ENCODE results near the gene PTPRM. TPM values are rescaled to one million over a fixed set of nuclear protein-coding genes. Genes with fewer than 3 reads are reported as not detected.

The PTPRM gene
- polyA plus RNA-seq, 1 of the 3 experiments (the other 2 are of a cell fraction), result 16.0 TPM

DNA sequence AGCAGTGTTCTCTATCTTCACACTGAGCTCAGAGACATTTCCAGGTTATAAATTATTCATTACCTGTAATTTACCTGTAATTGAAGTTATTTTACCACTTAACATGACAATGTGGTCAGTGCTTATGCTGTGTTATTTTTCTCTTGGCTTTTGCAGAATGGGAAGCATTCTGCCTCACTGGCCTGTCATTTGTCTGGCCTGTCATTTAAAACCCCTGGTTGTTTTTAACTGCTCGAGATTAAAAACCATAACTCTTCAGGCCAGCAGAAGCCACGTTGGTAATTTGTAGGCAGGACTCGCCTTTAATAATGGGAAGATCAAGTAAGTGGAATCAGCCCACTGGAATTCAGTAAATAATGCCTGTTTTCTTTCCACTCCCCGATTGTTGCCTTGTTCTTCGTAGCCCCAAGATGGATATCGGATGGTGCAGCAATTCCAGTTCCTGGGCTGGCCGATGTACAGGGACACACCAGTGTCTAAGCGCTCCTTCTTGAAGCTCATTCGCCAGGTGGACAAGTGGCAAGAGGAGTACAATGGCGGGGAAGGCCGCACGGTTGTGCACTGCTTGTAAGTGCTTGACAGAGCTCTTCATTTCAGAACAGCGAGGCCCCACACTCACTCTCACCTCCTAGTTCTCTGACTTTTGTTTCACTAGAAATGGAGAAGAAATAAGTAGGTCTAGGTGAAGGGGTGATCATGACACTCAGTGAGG is 819.7 kb downstream of the PTPRM start:
- WGBS (ENCODE audit: low lambda C conversion rate), result 62% methylated on average over 13 of the region's 13 CpGs

DNA sequence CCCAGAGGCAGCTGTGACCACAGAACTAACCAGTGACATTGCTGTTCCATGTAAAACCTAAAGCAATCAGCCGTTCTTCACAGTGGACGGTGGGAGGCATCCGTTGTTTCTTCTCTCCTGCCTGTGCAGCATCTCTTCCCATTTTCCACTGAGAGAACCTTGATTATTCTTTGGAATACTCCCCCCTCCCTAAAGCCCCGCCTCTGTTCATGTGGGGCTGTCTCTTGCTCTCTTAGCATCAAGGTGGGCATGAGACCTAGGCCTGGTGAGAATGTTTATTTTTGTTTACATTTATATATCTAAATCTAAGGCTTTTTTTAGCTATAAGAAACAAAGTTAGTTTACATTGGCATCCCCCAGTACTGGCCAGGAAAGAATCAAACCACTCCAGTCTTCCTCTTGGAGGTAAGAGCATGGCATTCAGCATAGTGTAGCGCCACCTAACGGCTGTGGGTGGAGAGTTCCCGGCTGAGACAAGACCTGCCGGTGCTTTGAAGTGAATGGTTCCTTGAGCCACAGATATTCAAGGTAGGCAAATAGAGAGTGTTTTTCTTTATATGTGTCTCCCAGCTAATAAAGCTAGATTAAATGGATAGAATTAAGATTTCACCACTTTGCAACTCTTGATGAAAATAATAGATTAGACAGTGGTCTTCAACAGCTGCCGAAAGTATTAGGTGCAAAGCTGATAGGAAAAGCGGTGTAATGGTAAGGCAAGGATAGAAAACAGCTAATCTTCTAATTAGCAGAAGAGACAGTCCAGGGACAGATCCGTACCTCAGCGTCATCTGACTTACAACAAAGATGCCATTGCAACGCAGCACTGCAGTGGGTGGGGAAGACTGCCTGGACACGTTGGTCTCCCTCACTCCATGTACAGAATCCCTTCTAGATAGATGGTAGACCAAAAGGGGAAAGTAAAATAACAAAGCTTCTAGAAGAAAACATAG is 822.5 kb downstream of the PTPRM start:
- H3K9ac ChIP-seq, result no peak overlapping the region
- H2AFZ ChIP-seq (ENCODE audit: low read depth), result no peak overlapping the region
- no peaks in the 10 kb centered on the region for H3F3A ChIP-seq (replicated peaks; ENCODE audit: insufficient read depth)
- no peak overlapping the region for H3K4me2 ChIP-seq
- H3K9me2 ChIP-seq, result no peaks in the 10 kb centered on the region
- POLR2A ChIA-PET, result no interaction called here
- H3K36me3 ChIP-seq (replicated peaks in 1 of 2; ENCODE audit: control insufficient read depth in 1 of 2, insufficient read depth in 2 of 2, low read length in 1 of 2), result no peaks in the 10 kb centered on the region
- no peaks in the 10 kb centered on the region for H3K27me3 ChIP-seq (ENCODE audit: insufficient read depth)
- CTCF ChIA-PET, result interaction anchor here (0.6 to 4.1 kb wide), 41 partner anchors 9 to 1129 kb away, joined by 3 to 27 read pairs (median 4); partner anchors contain the start of gene PTPRM
- H3K27ac ChIP-seq (ENCODE audit: low read depth in 2 of 2, low read length in 1 of 2), result peak overlapping the region in 1 of 2 experiments; percentile 50; a peak in 1 of 4 replicates
- no peaks in the 10 kb centered on the region for H3K9me3 ChIP-seq
- peak; percentile 72 for DNase-seq
- H3K79me2 ChIP-seq (ENCODE audit: insufficient read depth), result no peaks in the 10 kb centered on the region
- WGBS (ENCODE audit: low lambda C conversion rate), result 66% methylated on average over 14 of the region's 14 CpGs
- peak overlapping the region in 1 of 2 experiments; percentile 47; a peak in 1 of 4 replicates for H3K4me3 ChIP-seq (ENCODE audit: low read depth in 2 of 2, low read length in 1 of 2)
- TF ChIP-seq, protein P1, sequence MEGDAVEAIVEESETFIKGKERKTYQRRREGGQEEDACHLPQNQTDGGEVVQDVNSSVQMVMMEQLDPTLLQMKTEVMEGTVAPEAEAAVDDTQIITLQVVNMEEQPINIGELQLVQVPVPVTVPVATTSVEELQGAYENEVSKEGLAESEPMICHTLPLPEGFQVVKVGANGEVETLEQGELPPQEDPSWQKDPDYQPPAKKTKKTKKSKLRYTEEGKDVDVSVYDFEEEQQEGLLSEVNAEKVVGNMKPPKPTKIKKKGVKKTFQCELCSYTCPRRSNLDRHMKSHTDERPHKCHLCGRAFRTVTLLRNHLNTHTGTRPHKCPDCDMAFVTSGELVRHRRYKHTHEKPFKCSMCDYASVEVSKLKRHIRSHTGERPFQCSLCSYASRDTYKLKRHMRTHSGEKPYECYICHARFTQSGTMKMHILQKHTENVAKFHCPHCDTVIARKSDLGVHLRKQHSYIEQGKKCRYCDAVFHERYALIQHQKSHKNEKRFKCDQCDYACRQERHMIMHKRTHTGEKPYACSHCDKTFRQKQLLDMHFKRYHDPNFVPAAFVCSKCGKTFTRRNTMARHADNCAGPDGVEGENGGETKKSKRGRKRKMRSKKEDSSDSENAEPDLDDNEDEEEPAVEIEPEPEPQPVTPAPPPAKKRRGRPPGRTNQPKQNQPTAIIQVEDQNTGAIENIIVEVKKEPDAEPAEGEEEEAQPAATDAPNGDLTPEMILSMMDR (IDR thresholded peaks at IDR 0.05), result peak; percentile 81
- TF ChIP-seq RAD21 (IDR thresholded peaks at IDR 0.05; ENCODE audit: low read length) (peak; percentile 92), GABPA (IDR thresholded peaks at IDR 0.05; ENCODE audit: low read depth) (no peak), SMC3 (IDR thresholded peaks at IDR 0.05; ENCODE audit: low read depth, low read length) (peak; percentile 70)
- no peaks in the 10 kb centered on the region for H4K20me1 ChIP-seq (ENCODE audit: insufficient read depth)
- H3K4me1 ChIP-seq (ENCODE audit: control insufficient read depth in 1 of 2, insufficient read depth in 2 of 2, low read depth in 1 of 2, low read length in 1 of 2), result peaks cover 0 to 6% of the 10 kb centered on the region in 2 experiments; a peak in 1 of 4 replicates

More for the DNA sequence above, 819.7 kb downstream of the PTPRM start:
- no peak overlapping the region for H3K9ac ChIP-seq
- TF ChIP-seq USF2 (IDR thresholded peaks at IDR 0.05; ENCODE audit: borderline replicate concordance, low read depth, low read length), result no peak
- TF ChIP-seq, protein P2, sequence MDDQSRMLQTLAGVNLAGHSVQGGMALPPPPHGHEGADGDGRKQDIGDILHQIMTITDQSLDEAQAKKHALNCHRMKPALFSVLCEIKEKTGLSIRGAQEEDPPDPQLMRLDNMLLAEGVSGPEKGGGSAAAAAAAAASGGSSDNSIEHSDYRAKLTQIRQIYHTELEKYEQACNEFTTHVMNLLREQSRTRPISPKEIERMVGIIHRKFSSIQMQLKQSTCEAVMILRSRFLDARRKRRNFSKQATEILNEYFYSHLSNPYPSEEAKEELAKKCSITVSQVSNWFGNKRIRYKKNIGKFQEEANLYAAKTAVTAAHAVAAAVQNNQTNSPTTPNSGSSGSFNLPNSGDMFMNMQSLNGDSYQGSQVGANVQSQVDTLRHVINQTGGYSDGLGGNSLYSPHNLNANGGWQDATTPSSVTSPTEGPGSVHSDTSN (IDR thresholded peaks at IDR 0.05), result no peak
- no peak for TF ChIP-seq ELF1 (IDR thresholded peaks at IDR 0.05)
- no peak for TF ChIP-seq NFIC (IDR thresholded peaks at IDR 0.05; ENCODE audit: borderline replicate concordance)
- TF ChIP-seq POLR2AphosphoS5 (IDR thresholded peaks at IDR 0.05; ENCODE audit: low read depth, low read length), result no peak
- no peak for TF ChIP-seq MXI1 (IDR thresholded peaks at IDR 0.05; ENCODE audit: low read depth, low read length)
- TF ChIP-seq NRF1 (IDR thresholded peaks at IDR 0.05; ENCODE audit: low read depth, low read length), result no peak
- TF ChIP-seq YY1 (IDR thresholded peaks at IDR 0.05; ENCODE audit: low read depth), result no peak
- no peak for TF ChIP-seq FOXM1 (IDR thresholded peaks at IDR 0.05; ENCODE audit: low read depth)
- no peak for TF ChIP-seq FOXJ3 (CRISPR knock-in tag; IDR thresholded peaks at IDR 0.05)
- TF ChIP-seq RCOR1 (IDR thresholded peaks at IDR 0.05; ENCODE audit: low read length), result no peak
- no peak for TF ChIP-seq EZH2phosphoT487 (IDR thresholded peaks at IDR 0.05; ENCODE audit: borderline replicate concordance, low read depth)
- TF ChIP-seq FOSL2 (IDR thresholded peaks at IDR 0.05; ENCODE audit: borderline replicate concordance, low read depth), result no peak
- H3K79me2 ChIP-seq (ENCODE audit: insufficient read depth), result no peaks in the 10 kb centered on the region
- H3K4me1 ChIP-seq (ENCODE audit: control insufficient read depth in 1 of 2, insufficient read depth in 2 of 2, low read depth in 1 of 2, low read length in 1 of 2), result peaks cover 0 to 6% of the 10 kb centered on the region in 2 experiments; a peak in 1 of 4 replicates
- no peak overlapping the region for H2AFZ ChIP-seq (ENCODE audit: low read depth)
- no peak overlapping the region for H3K4me3 ChIP-seq (ENCODE audit: low read depth in 2 of 2, low read length in 1 of 2)
- no peak overlapping the region for H3K4me2 ChIP-seq
- H3K27me3 ChIP-seq (ENCODE audit: insufficient read depth), result no peaks in the 10 kb centered on the region
- H3F3A ChIP-seq (replicated peaks; ENCODE audit: insufficient read depth), result no peaks in the 10 kb centered on the region
- H4K20me1 ChIP-seq (ENCODE audit: insufficient read depth), result no peaks in the 10 kb centered on the region
- no peaks in the 10 kb centered on the region for H3K9me3 ChIP-seq
- H3K9me2 ChIP-seq, result no peaks in the 10 kb centered on the region
- DNase-seq, result no peak
- H3K27ac ChIP-seq (ENCODE audit: low read depth in 2 of 2, low read length in 1 of 2), result no peak overlapping the region
- CTCF ChIA-PET, result interaction anchor here (0.7 to 1.3 kb wide), 3 partner anchors 10 to 1114 kb away, joined by 3 to 5 read pairs (median 3); no protein-coding TSS in a partner anchor
- no peaks in the 10 kb centered on the region for H3K36me3 ChIP-seq (replicated peaks in 1 of 2; ENCODE audit: control insufficient read depth in 1 of 2, insufficient read depth in 2 of 2, low read length in 1 of 2)
- POLR2A ChIA-PET, result no interaction called here
